ACC112 (cell line): ENCODE data around the gene SORBS2.
"Not testable (repeated sequence)": the region's sequence is repeated elsewhere in the genome, so short reads cannot be mapped to it uniquely, and the experiment has no call there.

Source experiments
- H2AFZ ChIP-seq: fragments of 200-600 bp; sonication (generic); one replicate; pipeline ENCODE4 v1.6.0; 2017; ENCODE audit warnings: antibody characterized with exemption, low read length; ENCODE audit not compliant: unreplicated experiment
- H3K27ac ChIP-seq: fragments of 200-600 bp; sonication (generic); 2 replicates; pipeline ENCODE4 v1.5.1; 2014; ENCODE audit warnings: low read depth, mild to moderate bottlenecking, antibody characterized with exemption, low read length, moderate library complexity
- H3K27me3 ChIP-seq: fragments of 200-600 bp; sonication (generic); 2 replicates; pipeline ENCODE4 v1.6.1; 2014; ENCODE audit warnings: mild to moderate bottlenecking, antibody characterized with exemption, low read length, moderate library complexity, mixed read lengths; ENCODE audit not compliant: insufficient read depth
- H3K36me3 ChIP-seq: fragments of 200-600 bp; sonication (generic); 2 replicates; pipeline ENCODE4 v1.6.1; 2016; ENCODE audit warnings: mild to moderate bottlenecking, antibody characterized with exemption, low read length, moderate library complexity, mixed read lengths; ENCODE audit not compliant: insufficient read depth
- H3K4me1 ChIP-seq: fragments of 200-600 bp; sonication (generic); one replicate; pipeline ENCODE4 v1.6.1; 2016; ENCODE audit warnings: low read length, mixed read lengths; ENCODE audit not compliant: insufficient read depth, unreplicated experiment, control insufficient read depth
- H3K4me3 ChIP-seq: fragments of 200-600 bp; sonication (generic); 2 replicates; pipeline ENCODE4 v1.5.1; 2014; ENCODE audit warnings: mild to moderate bottlenecking, low read depth, low read length
- H3K79me2 ChIP-seq: fragments of 200-600 bp; sonication (generic); one replicate; pipeline ENCODE4 v1.6.0; 2016; ENCODE audit warnings: low read length; ENCODE audit not compliant: control insufficient read depth, unreplicated experiment, insufficient read depth

Gene SORBS2

GRCh38 chr4:185811509-185812364, at the start of gene SORBS2:
TSS of gene SORBS2 (minus strand) at chr4:185812194. CDS start at chr4:185690571, 121,623 bp downstream.
- Histone ChIP-seq H3K27me3 (no peaks in the 10 kb centered on the region), H3K36me3 (no peaks in the 10 kb centered on the region), H3K4me3 (peak within 1 kb of the TSS; percentile 70), H3K27ac (no peak within 1 kb of the TSS), H3K4me1 (peaks cover 5% of the 10 kb centered on the region), H2AFZ (peak within 1 kb of the TSS; percentile 94), H3K79me2 (no peaks in the 10 kb centered on the region)

GRCh38 chr4:185859111-185859510, 47.1 kb upstream of the SORBS2 start:
- Histone ChIP-seq H3K79me2 (no peaks in the 10 kb centered on the region), H3K4me1 (no peaks in the 10 kb centered on the region), H3K27ac (no peak overlapping the region), H3K36me3 (no peaks in the 10 kb centered on the region), H3K27me3 (no peaks in the 10 kb centered on the region), H3K4me3 (no peak overlapping the region), H2AFZ (no peak overlapping the region)

- not testable (repeated sequence) for H3K27ac ChIP-seq, H3K4me3 ChIP-seq, H3K27me3 ChIP-seq, H3K79me2 ChIP-seq, H3K4me1 ChIP-seq, H3K36me3 ChIP-seq, H2AFZ ChIP-seq
Observed at GRCh38 chr4:185857561-185857960, 45.6 kb upstream of the SORBS2 start.

GRCh38 chr4:185853841-185854240, 41.8 kb upstream of the SORBS2 start:
- no peaks in the 10 kb centered on the region for H3K4me1 ChIP-seq
- H3K4me3 ChIP-seq: no peak overlapping the region
- H3K79me2 ChIP-seq: no peaks in the 10 kb centered on the region
- no peak overlapping the region for H3K27ac ChIP-seq
- no peak overlapping the region for H2AFZ ChIP-seq
- H3K36me3 ChIP-seq: no peaks in the 10 kb centered on the region
- no peaks in the 10 kb centered on the region for H3K27me3 ChIP-seq

GRCh38 chr4:185852961-185853360, 41.0 kb upstream of the SORBS2 start:
- Histone ChIP-seq H2AFZ (no peak overlapping the region), H3K27ac (no peak overlapping the region), H3K27me3 (no peaks in the 10 kb centered on the region), H3K4me1 (peaks cover under 1% of the 10 kb centered on the region), H3K79me2 (no peaks in the 10 kb centered on the region), H3K4me3 (no peak overlapping the region), H3K36me3 (no peaks in the 10 kb centered on the region)

- no peaks in the 10 kb centered on the region for H3K36me3 ChIP-seq
- no peak overlapping the region for H3K27ac ChIP-seq
- no peak overlapping the region for H3K4me3 ChIP-seq
- peaks cover 19% of the 10 kb centered on the region for H3K4me1 ChIP-seq
- no peaks in the 10 kb centered on the region for H3K79me2 ChIP-seq
- H3K27me3 ChIP-seq: no peaks in the 10 kb centered on the region
- H2AFZ ChIP-seq: no peak overlapping the region
Observed at GRCh38 chr4:185849664-185850550, 37.9 kb upstream of the SORBS2 start.

GRCh38 chr4:185847352-185848097, 35.5 kb upstream of the SORBS2 start:
- Histone ChIP-seq H3K27me3 (no peaks in the 10 kb centered on the region), H3K4me3 (peak overlapping the region; percentile 31; the same call in 1 of the 2 replicates), H2AFZ (peak overlapping the region; percentile 14), H3K27ac (peak overlapping the region; percentile 66), H3K4me1 (peaks cover 19% of the 10 kb centered on the region), H3K36me3 (no peaks in the 10 kb centered on the region), H3K79me2 (no peaks in the 10 kb centered on the region)

- peak overlapping the region; percentile 66 for H3K27ac ChIP-seq
- peaks cover 19% of the 10 kb centered on the region for H3K4me1 ChIP-seq
- no peak overlapping the region; the same call in 1 of the 2 replicates for H3K4me3 ChIP-seq
- no peaks in the 10 kb centered on the region for H3K79me2 ChIP-seq
- H2AFZ ChIP-seq: peak overlapping the region; percentile 14
- H3K36me3 ChIP-seq: no peaks in the 10 kb centered on the region
- no peaks in the 10 kb centered on the region for H3K27me3 ChIP-seq
Observed at GRCh38 chr4:185846505-185847150, 34.6 kb upstream of the SORBS2 start.

- no peaks in the 10 kb centered on the region for H3K36me3 ChIP-seq
- H2AFZ ChIP-seq: no peak overlapping the region
- H3K4me1 ChIP-seq: peaks cover 23% of the 10 kb centered on the region
- H3K27me3 ChIP-seq: no peaks in the 10 kb centered on the region
- H3K79me2 ChIP-seq: no peaks in the 10 kb centered on the region
- H3K27ac ChIP-seq: no peak overlapping the region
- no peak overlapping the region for H3K4me3 ChIP-seq
Observed at GRCh38 chr4:185845966-185846365, 34.0 kb upstream of the SORBS2 start.

- Histone ChIP-seq H3K4me1 (peaks cover 50% of the 10 kb centered on the region), H3K27me3 (no peaks in the 10 kb centered on the region), H3K27ac (no peak overlapping the region)
Observed at GRCh38 chr4:185841451-185841850, 29.5 kb upstream of the SORBS2 start.

More at GRCh38 chr4:185841451-185841850, 29.5 kb upstream of the SORBS2 start:
- Histone ChIP-seq H3K4me3 (no peak overlapping the region), H2AFZ (no peak overlapping the region), H3K36me3 (no peaks in the 10 kb centered on the region), H3K79me2 (no peaks in the 10 kb centered on the region)
